ENCODE data around the gene OXSR1.

The OXSR1 gene

DNA sequence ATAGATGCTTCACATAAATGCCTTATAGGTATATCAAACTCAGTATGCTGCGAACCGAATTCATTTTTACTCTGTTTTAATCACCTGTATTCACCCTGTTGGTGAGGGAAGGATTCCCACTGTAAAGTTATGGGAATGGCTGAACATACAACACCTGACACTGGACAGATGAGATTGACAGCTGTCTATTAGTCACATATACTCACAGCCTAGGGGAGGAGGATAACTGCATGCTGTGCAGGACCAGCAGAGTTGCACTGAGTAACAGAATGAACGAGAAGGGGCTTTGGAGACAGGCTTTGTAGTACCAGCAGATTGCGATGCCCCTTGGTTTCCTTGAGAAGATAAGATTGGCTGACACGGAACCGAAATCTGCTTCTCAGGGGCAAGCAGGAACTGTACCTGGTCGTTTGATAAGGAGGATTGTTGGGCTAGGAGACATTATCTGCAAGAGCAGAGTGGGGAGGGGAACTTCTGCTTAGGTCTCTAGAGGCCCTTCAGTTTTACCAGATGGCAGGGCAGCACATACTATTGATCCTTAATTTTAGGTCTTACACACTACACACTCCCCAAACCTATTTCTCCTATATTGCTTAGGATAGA is 56.8 kb downstream of the OXSR1 start:
- DNase-seq (ENCODE audit: extremely low read depth, low read depth): no peak
- TF ChIP-seq, protein P1, sequence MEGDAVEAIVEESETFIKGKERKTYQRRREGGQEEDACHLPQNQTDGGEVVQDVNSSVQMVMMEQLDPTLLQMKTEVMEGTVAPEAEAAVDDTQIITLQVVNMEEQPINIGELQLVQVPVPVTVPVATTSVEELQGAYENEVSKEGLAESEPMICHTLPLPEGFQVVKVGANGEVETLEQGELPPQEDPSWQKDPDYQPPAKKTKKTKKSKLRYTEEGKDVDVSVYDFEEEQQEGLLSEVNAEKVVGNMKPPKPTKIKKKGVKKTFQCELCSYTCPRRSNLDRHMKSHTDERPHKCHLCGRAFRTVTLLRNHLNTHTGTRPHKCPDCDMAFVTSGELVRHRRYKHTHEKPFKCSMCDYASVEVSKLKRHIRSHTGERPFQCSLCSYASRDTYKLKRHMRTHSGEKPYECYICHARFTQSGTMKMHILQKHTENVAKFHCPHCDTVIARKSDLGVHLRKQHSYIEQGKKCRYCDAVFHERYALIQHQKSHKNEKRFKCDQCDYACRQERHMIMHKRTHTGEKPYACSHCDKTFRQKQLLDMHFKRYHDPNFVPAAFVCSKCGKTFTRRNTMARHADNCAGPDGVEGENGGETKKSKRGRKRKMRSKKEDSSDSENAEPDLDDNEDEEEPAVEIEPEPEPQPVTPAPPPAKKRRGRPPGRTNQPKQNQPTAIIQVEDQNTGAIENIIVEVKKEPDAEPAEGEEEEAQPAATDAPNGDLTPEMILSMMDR (IDR thresholded peaks at IDR 0.05; ENCODE audit: low read depth, low read length): no peak

GRCh38 chr3:38224357-38224756 is 59.0 kb downstream of the OXSR1 start:
- DNase-seq (ENCODE audit: extremely low read depth, low read depth): no peak
- TF ChIP-seq, protein P1 (IDR thresholded peaks at IDR 0.05; ENCODE audit: low read depth, low read length): no peak

DNA sequence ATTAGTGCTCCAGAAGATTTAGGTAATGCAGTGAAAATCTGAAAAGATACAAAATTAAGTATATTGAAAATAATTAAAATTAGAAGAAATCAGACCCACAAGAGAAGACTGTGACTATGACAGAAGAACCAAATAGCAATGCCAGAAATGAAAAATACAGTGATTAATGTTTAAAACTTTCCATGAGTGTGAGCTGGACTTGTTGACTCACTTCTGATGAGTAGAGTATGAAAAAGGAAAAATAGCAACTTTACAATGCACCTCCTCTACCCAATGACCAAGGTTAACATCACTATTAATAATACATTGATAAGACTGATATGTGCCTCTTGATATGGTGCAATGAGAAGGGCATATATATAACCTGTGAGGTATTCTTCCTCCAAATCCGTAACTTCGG is 60.9 kb downstream of the OXSR1 start:
- DNase-seq (ENCODE audit: extremely low read depth, low read depth): no peak
- TF ChIP-seq, protein P1 (IDR thresholded peaks at IDR 0.05; ENCODE audit: low read depth, low read length): no peak

DNA sequence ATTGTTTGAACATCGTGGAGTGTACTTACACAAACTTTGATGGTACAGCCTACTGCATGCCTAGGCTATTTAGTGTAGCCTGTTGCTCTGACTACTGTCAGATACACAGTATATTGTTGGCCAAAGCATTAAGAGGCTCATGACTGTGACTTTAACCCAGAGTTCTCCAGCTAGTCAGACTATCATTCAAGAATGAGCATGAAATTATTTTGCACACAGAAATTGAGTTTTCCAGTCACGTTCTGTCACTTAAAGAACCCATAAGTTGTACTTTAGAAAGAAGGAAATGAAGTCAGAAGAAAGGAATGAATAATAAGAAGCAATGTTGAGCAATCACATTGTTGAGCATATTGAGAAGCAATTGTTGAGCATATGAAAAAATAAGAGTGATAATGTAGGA is 62.7 kb downstream of the OXSR1 start:
- TF ChIP-seq, protein P1 (IDR thresholded peaks at IDR 0.05; ENCODE audit: low read depth, low read length): no peak
- no peak for DNase-seq (ENCODE audit: extremely low read depth, low read depth)

GRCh38 chr3:38229036-38229435 is 63.7 kb downstream of the OXSR1 start:
- DNase-seq (ENCODE audit: extremely low read depth, low read depth): no peak
- TF ChIP-seq, protein P1 (IDR thresholded peaks at IDR 0.05; ENCODE audit: low read depth, low read length): no peak

- DNase-seq (ENCODE audit: extremely low read depth, low read depth): no peak
Measured at GRCh38 chr3:38232701-38233100, 67.4 kb downstream of the OXSR1 start.

GRCh38 chr3:38235466-38235865 is 70.1 kb downstream of the OXSR1 start:
- DNase-seq (ENCODE audit: extremely low read depth, low read depth): no peak
- TF ChIP-seq, protein P1 (IDR thresholded peaks at IDR 0.05; ENCODE audit: low read depth, low read length): no peak

More at GRCh38 chr3:38232701-38233100, 67.4 kb downstream of the OXSR1 start:
- TF ChIP-seq, protein P1 (IDR thresholded peaks at IDR 0.05; ENCODE audit: low read depth, low read length): no peak

All from AG09319 (cell line).